ENCODE results near the gene NDUFS5. TPM values are rescaled to one million over a fixed set of nuclear protein-coding genes. Genes with fewer than 3 reads are reported as not detected.
"Not testable (repeated sequence)": the region's sequence is repeated elsewhere in the genome, so short reads cannot be mapped to it uniquely, and the experiment has no call there.

NDUFS5 gene
- total RNA-seq, result 476 and 496 TPM in 2 replicates

DNA sequence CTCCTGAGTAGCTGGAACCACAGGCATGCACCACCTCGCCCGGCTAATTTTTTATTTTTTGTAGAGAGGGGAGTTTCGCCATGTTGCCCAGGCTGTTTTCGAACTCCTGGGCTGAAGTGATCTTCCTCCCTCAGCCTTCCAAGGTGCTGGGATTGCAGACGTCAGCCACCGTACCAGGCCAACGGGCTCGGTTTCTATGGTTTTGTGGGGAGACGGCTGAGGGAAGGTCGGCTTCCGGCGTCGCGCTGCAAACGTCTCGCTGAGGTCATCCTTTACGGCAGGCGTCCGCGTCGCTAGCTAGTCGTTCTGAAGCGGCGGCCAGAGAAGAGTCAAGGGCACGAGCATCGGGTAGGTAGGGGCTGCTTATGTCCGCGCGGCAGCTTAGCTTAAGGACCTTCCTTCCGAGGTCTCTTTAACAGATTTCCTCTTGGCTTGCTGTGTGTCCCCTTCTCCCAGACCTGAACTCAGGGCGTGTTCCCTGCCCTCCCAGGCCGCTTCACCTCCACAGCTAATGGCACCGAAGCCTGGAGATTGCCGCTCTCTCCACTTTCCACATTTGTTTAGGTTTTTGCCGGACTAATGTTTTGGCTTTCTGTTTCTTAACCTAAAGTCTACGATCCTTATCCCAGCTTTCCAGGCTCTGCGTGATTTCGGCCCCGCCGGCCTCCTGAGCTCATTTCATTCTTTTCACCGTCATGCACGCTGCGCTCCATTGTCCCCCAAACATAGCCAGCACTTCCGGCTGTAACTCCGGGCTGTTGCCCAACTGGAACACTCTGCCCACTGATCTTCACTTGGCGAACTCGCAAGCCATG, at the start of gene NDUFS5:
TSS of gene NDUFS5 (plus strand) at position 300 of the 815 bp plus-strand sequence. CDS start 2,375 bp downstream, outside the sequence.
- peak; percentile 66 for DNase-seq (ENCODE audit: extremely low read depth, low read depth, low spot score)

GRCh38 chr1:38977399-38978244, 48.5 kb upstream of the NDUFS5 start:
- DNase-seq (ENCODE audit: extremely low read depth, low read depth, low spot score), result not testable (repeated sequence)

DNA sequence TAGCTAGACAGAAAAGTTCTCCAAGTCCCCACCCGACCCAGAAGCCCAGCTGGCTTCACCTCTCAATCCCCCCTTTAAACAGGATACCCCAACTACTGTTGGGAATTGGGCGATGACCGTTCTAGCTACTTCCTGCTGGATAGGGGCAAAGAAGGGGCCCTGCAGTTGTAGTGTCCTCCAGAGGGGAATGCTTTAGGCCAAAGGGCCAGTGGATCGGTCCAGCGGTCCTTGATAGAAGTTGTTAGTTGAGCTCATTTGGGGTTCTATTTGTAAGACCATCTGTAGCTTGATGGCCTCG, 48.0 kb upstream of the NDUFS5 start:
- DNase-seq (ENCODE audit: extremely low read depth, low read depth, low spot score), result not testable (repeated sequence)

DNA sequence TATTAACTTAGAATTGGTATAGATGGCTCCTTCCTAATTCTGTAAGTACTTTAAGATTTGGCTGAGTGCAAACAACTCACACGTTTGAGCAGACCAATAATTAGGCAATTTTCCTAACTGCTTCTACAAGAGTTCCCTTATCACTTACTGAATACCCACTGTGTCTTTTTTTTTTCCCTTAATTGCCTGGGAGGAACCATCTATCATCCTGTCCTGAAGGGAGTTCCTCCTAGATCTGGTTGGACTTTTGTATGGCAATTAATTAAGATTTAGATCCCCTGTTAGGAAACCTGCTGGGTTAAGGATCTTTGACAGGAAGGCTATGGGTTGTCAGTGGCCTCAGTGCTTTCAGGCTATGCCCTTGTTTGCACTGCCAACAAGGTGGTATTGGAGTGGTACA, 46.8 kb upstream of the NDUFS5 start:
- not testable (repeated sequence) for DNase-seq (ENCODE audit: extremely low read depth, low read depth, low spot score)

- no peak for DNase-seq (ENCODE audit: extremely low read depth, low read depth, low spot score)
Observed at GRCh38 chr1:38989979-38990378, 36.2 kb upstream of the NDUFS5 start.

GRCh38 chr1:38990386-38990737, 35.8 kb upstream of the NDUFS5 start:
- no peak for DNase-seq (ENCODE audit: extremely low read depth, low read depth, low spot score)

DNA sequence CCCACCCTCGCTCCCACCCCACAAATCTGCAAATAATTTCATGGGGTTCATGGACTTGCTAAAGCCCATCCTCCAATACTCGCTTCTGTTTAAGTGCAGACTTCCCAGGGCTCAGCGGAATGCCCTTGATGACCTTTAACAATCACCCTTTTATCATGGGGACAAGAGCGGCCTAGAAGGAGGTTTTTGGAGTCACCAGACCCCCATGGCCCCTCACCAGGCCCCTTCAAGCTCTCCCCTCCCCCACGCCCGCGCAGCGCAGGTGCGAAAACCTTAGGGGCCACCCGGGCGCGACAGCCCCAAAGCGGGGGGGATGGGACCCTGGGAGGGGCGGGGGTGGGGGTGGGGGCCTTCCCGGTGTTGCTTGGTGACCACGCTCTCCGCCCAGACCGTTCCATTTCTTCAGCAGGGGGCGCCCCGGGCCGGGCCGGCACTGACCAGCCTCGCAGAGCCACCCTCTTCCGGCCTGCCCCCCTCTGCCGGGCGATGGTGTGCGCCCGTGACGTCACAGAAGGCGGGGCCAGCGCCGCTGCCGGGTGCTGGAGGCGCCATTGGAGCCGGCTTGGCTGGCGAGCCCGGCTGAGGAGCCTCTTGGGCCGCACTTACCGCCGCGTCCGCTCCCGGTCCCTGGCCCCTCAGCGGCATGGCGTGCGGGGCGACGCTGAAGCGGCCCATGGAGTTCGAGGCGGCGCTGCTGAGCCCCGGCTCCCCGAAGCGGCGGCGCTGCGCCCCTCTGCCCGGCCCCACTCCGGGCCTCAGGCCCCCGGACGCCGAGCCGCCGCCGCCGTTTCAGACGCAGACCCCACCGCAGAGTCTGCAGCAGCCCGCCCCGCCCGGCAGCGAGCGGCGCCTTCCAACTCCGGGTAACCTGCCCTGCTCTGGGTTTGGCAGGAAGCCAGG, 35.2 kb upstream of the NDUFS5 start, which contains the start of gene AKIRIN1:
TSS of gene AKIRIN1 (plus strand) at position 539 of the 900 bp plus-strand sequence. CDS start at position 644, 105 bp downstream.
- DNase-seq (ENCODE audit: extremely low read depth, low read depth, low spot score), result no peak

GRCh38 chr1:38991638-38992411, 34.3 kb upstream of the NDUFS5 start:
- no peak for DNase-seq (ENCODE audit: extremely low read depth, low read depth, low spot score)

- no peak for DNase-seq (ENCODE audit: extremely low read depth, low read depth, low spot score)
Observed at GRCh38 chr1:38992412-38993111, 33.6 kb upstream of the NDUFS5 start.

DNA sequence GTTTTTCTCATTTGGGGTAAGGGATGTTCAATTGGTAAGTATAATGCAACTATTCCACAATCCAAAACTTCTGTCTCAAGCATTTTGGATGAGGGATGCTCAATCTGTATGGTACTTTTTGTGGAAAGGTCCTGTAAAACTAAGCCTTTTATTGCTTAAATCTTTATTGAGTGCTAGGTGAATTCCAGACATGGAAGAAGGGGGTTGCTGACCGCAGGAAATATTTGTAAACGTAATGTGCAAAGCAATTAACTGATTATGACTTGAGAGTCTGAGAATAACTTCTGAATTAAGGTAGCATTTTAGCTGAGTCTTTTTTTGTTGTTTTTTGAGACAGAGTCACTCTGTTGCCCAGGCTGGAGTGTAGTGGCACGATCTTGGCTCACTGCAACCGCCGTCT, 32.0 kb upstream of the NDUFS5 start:
- no peak for DNase-seq (ENCODE audit: extremely low read depth, low read depth, low spot score)

- no peak for DNase-seq (ENCODE audit: extremely low read depth, low read depth, low spot score)
Observed at GRCh38 chr1:38997034-38997900, 28.9 kb upstream of the NDUFS5 start.

DNA sequence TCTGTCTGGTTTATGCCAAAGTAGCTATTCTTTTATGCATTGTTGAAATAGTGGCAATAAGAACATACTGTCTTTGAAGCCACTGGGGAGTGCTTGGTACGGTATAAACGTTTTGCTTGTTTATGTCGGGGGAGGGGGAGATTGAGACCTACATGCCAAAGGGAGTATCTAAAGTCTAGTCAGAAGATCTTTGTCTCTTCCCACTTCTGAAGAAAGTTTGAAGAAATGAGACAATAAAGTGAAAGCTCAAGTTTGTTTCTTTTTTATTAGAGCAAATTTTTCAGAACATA, 28.3 kb upstream of the NDUFS5 start:
- no peak for DNase-seq (ENCODE audit: extremely low read depth, low read depth, low spot score)

DNA sequence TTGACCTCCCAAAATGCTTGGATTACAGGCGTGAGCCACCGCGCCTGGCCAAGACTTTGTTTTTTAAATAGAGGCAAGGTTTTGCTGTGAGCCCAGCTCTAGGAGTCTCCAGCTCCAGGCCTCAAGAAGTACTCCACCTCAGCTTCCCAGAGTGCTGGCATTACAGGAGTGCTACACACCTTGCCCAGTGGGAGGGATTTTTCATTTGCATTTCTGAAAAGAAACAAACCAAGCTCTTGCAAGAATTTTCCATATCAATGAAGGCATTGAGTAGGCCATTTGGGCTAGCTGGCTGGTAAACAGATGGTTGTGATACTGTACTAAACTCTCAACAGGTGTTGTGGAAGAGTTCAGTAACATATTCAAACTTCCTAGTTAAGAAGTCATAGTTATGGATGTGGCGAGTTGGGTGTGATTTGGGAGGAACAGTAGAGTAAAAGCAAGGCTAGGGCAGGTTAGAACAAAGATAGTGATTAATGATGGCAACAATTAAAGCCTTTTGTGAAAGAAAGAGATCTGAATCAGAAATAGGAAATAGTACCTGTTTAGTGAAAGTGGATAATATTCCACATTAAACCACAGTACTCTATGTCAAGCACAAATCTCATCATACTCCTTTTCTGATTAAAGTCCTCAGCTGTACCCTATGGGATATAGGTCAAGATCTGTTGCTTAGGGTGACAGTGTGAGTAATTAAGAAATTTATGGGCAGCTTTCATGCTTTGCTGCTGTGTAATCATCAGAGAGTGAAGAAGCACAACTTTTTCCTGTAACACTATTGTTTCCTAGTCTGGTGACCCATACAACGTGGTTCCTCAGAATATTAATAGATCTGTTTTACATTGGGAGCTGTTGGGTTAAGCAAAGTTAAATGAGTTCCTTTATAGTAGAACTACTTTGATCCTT, 24.4 kb upstream of the NDUFS5 start:
- no peak for DNase-seq (ENCODE audit: extremely low read depth, low read depth, low spot score)

DNA sequence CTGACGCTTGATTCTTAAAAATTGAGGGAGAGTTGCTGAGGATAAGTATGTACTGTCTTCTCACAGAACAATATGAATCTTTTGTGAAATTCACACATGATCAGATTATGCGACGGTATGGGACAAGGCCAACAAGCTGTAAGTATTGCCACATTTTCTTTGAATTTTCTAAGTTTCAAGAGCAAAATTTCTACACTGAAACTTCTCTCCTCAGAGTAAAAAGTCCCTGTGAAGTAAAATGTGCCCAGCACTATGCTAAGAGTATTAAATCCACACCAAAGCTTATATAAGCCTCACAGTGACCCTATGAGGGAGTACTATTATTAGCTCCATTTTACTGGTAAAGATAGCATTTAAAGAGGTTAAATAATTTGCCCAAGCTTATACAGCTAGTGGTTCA, 22.9 kb upstream of the NDUFS5 start:
- DNase-seq (ENCODE audit: extremely low read depth, low read depth, low spot score), result no peak

DNA sequence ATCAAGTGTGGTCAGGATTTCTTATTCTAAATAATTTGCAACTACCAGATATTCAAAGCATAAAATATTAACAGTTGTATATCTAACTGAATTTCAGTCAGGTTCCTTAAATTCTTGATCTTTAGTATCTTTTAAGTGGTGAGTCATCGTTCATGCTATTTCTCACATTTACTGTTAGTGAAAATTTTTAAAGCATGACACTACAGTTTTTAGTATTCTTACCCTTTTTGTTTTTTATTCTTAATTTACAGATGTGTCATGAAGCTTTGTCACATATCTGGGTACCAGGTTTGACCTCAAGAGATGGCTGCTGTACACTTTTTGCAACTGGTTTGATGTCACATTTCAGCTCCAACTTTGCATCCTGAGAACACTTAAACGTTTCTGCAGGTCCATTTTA, 22.4 kb upstream of the NDUFS5 start:
- DNase-seq (ENCODE audit: extremely low read depth, low read depth, low spot score), result no peak

DNA sequence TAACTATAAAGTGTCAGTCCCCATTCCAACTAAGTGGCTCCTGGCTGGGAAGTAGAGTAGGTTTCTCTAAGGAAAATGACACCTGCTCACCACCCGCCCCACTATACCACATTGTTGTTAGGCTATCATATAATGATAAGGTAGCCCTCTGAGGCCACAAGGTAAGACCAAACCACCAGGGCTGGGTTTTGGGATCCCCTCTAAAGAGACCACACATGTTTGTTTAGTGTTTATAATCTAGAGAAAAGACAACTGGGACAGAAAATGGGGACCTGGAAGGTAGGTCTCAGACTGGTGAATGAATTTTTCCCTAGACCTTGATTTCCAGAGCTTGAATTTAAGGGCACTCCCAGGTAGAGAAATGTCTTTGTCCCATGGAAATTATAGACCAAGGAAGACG, 19.9 kb upstream of the NDUFS5 start:
- no peak for DNase-seq (ENCODE audit: extremely low read depth, low read depth, low spot score)

DNA sequence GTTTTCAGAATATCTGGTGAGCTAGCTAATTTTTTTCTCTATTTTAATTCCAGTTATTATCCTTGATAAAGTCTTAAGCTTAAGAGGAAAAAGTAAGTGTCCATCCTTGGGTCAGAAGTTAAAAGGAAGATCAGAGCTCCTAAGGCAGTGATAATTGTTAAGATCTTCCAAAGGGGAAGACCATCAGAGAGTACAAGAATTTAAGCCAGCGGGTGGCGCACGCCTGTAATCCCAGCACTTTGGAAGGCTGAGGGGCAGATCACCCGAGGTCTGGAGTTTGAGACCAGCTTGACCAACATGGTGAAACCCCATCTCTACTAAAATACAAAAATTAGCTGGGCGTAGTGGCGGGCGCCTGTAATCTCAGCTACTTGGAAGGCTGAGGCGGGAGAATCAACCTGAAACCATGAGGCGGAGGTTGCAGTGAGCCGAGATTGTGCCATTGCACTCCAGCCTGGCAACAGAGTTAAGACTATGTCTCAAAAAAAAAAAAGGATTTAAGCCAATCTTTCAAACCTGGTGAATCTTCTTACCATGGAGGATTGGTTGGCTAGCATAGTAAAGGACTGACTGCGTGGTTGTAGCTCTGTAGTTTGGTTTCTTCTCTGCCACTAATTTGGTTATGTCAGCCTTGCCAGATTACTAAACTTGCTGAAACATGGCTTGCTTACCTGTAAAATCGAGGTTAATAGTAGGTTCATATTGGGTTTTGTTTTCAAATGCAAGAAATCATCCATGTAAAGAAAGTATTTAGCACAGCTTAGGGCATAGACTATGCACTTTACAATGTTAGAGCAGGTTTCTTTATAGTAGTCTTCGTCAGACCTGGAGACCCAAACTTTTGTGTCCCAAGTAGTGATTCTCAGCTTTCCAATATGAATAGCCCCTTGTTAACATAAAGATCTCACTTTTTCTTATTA, 19.2 kb upstream of the NDUFS5 start:
- DNase-seq (ENCODE audit: extremely low read depth, low read depth, low spot score), result no peak
